ENCODE results near the gene LETM1.

Gene LETM1

GRCh38 chr4:1792158-1792831, 63.7 kb downstream of the LETM1 start:
- in situ Hi-C loops (cut with HindIII; ENCODE audit: low pct_ligation_motif_present, low pct_unique_long_range_greater_than_20kb, low sequenced_read_pairs): no loop called here
- DNase-seq: no peak

GRCh38 chr4:1790005-1790404, 66.0 kb downstream of the LETM1 start:
- in situ Hi-C loops (cut with HindIII; ENCODE audit: low pct_ligation_motif_present, low pct_unique_long_range_greater_than_20kb, low sequenced_read_pairs): no loop called here
- no peak for DNase-seq

- in situ Hi-C loops (cut with HindIII; ENCODE audit: low pct_ligation_motif_present, low pct_unique_long_range_greater_than_20kb, low sequenced_read_pairs): no loop called here
- DNase-seq: no peak
Measured at GRCh38 chr4:1789552-1789951, 66.4 kb downstream of the LETM1 start.

GRCh38 chr4:1788254-1788973, 67.5 kb downstream of the LETM1 start:
- in situ Hi-C loops (cut with HindIII; ENCODE audit: low pct_ligation_motif_present, low pct_unique_long_range_greater_than_20kb, low sequenced_read_pairs): no loop called here

GRCh38 chr4:1787411-1788077, 68.4 kb downstream of the LETM1 start:
- no peak for DNase-seq
- in situ Hi-C loops (cut with HindIII; ENCODE audit: low pct_ligation_motif_present, low pct_unique_long_range_greater_than_20kb, low sequenced_read_pairs): no loop called here

More at GRCh38 chr4:1788254-1788973, 67.5 kb downstream of the LETM1 start:
- DNase-seq: no peak

GRCh38 chr4:1786544-1787362, 69.2 kb downstream of the LETM1 start:
- DNase-seq: no peak
- in situ Hi-C loops (cut with HindIII; ENCODE audit: low pct_ligation_motif_present, low pct_unique_long_range_greater_than_20kb, low sequenced_read_pairs): no loop called here

GRCh38 chr4:1785592-1785991, 70.4 kb downstream of the LETM1 start:
- in situ Hi-C loops (cut with HindIII; ENCODE audit: low pct_ligation_motif_present, low pct_unique_long_range_greater_than_20kb, low sequenced_read_pairs): no loop called here
- DNase-seq: no peak

- DNase-seq: no peak
- in situ Hi-C loops (cut with HindIII; ENCODE audit: low pct_ligation_motif_present, low pct_unique_long_range_greater_than_20kb, low sequenced_read_pairs): no loop called here
Measured at GRCh38 chr4:1784789-1785591, 71.0 kb downstream of the LETM1 start.

GRCh38 chr4:1784395-1784788, 71.6 kb downstream of the LETM1 start:
- in situ Hi-C loops (cut with HindIII; ENCODE audit: low pct_ligation_motif_present, low pct_unique_long_range_greater_than_20kb, low sequenced_read_pairs): no loop called here
- no peak for DNase-seq

GRCh38 chr4:1783970-1784369, 72.0 kb downstream of the LETM1 start:
- in situ Hi-C loops (cut with HindIII; ENCODE audit: low pct_ligation_motif_present, low pct_unique_long_range_greater_than_20kb, low sequenced_read_pairs): no loop called here
- no peak for DNase-seq

GRCh38 chr4:1783015-1783414, 72.9 kb downstream of the LETM1 start:
- in situ Hi-C loops (cut with HindIII; ENCODE audit: low pct_ligation_motif_present, low pct_unique_long_range_greater_than_20kb, low sequenced_read_pairs): no loop called here
- DNase-seq: no peak

GRCh38 chr4:1780435-1780834, 75.5 kb downstream of the LETM1 start:
- in situ Hi-C loops (cut with HindIII; ENCODE audit: low pct_ligation_motif_present, low pct_unique_long_range_greater_than_20kb, low sequenced_read_pairs): no loop called here
- DNase-seq: no peak

GRCh38 chr4:1779588-1780382, 76.2 kb downstream of the LETM1 start:
- in situ Hi-C loops (cut with HindIII; ENCODE audit: low pct_ligation_motif_present, low pct_unique_long_range_greater_than_20kb, low sequenced_read_pairs): no loop called here
- DNase-seq: no peak

- DNase-seq: no peak
- in situ Hi-C loops (cut with HindIII; ENCODE audit: low pct_ligation_motif_present, low pct_unique_long_range_greater_than_20kb, low sequenced_read_pairs): no loop called here
Measured at GRCh38 chr4:1778642-1779392, 77.1 kb downstream of the LETM1 start.

- in situ Hi-C loops (cut with HindIII; ENCODE audit: low pct_ligation_motif_present, low pct_unique_long_range_greater_than_20kb, low sequenced_read_pairs): no loop called here
- DNase-seq: no peak
Measured at GRCh38 chr4:1777822-1778641, 77.9 kb downstream of the LETM1 start.

- DNase-seq: no peak
- in situ Hi-C loops (cut with HindIII; ENCODE audit: low pct_ligation_motif_present, low pct_unique_long_range_greater_than_20kb, low sequenced_read_pairs): no loop called here
Measured at GRCh38 chr4:1776521-1777161, 79.3 kb downstream of the LETM1 start.
